Measurements from ENCODE around the gene ZNF230.

Gene ZNF230

DNA sequence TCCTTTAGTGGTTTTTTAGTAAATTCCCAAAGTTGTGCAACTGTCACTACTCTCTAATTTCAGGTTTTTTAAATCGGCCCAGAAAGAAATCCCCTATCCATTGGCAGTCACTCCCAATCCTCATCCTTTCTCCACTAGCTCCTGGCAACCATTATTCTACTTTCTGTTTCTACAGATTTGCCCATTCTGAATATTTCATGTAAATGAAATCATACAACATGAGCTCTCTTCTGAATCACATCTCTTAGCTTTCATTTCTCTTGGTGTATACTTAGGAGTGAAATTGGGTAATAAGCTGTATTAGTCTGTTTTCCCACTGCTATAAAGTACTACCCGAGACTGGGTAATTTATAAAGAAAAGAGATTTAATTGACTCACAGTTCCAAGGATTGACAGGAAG, 39.4 kb downstream of the ZNF230 start:
- no peak for DNase-seq (ENCODE audit: low read depth)

DNA sequence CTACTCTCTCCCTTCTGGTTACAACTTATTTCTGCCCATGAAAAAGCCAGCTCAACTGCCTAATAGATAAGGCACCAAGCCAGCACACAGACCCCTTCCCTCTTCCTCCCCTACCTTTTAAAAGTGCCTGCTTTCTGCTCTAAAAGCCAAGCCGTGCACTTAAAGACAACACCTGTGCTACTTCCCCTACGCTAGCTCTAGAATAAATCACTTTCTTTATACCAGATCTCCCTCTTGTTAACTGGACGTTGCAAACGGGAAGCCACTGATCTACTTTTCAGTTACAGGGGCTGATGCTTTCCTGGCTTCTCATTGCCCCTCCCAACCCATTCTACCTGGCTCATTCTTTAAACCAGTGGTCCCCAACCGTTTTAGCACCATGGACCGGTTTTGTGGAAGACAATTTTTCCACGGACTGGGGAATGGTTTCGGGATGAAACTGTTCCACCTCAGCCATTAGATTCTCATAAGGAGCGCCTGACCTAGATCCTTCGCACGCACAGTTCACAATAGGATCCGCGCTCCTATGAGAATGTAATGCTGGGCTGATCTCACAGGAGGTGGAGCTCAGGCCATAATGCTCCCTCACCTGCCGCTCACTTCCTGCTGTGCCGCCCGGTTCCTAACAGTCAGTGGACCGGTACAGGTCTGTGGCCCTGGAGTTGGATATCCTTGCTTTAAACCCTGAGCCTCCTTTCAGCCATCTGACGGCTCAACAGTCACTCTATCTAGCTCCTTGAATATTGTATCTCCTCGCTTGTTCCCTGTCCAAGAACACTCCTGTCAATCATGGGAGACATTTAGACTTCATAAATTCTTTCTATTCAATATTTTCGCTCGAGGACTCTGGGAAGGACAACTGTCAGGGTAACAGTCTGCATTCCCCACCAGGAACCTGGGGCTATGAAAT, 48.2 kb downstream of the ZNF230 start:
- DNase-seq (ENCODE audit: low read depth), result no peak

DNA sequence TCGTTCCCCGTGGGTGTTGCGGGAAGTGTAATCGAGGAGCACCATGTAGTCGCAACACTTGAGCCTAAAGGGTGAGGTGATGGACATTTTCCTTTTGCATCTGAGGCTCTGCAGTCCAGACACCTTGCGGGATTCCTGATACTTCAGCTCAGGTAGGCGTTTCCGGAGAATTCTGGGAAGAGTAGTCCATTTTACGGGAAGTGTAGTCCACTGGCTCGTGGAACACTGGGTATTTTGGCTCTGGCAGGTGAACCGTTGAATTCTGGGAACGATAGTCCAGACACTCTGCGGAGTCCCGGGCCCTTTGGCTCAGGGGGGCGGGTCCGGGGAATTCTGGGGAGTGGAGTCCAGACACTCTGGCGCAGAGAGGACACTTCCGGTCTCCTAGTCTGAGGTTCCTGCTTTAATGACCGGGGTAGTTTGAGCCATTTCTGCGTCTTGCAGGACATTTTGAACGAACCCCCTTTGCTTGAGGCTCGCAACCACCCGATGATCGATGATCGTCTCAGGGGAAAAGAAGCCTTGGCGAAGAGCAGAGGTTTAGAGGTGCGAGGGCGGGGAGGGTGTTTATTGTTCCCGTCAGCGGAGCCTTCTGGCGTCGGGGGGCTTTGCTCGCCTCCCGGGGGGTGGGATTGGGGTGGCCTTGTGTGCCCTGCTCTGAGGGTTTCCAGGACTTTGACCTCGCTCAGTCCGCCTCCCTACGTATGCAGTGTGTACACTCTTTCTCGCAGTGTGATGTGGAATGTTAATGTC, 49.1 kb downstream of the ZNF230 start, which contains the start of gene ZNF223:
Gene ZNF223 (plus strand): TSS at position 387 of the 753 bp plus-strand sequence. CDS start 3,141 bp downstream, outside the sequence.
- peak; percentile 87 for DNase-seq (ENCODE audit: low read depth)

DNA sequence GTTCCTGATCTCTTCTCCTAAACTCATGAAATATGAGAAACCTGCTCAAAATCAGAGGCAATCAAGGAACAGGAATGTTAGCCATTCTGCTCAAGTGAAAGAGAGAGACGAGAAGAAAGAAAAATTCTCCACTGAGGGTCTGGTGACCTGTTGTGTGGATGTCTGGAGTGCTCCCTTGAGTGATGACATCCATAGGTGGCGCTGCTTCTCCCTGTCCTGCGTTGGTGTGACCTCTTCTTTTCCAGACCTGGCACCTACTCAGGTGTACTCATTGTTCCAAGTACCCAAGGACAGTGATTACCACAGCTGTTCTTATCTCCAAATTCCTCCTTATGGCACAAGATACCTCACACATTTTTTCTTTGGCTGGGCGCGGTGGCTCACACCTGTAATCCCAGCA, 53.1 kb downstream of the ZNF230 start:
- no peak for DNase-seq (ENCODE audit: low read depth)

DNA sequence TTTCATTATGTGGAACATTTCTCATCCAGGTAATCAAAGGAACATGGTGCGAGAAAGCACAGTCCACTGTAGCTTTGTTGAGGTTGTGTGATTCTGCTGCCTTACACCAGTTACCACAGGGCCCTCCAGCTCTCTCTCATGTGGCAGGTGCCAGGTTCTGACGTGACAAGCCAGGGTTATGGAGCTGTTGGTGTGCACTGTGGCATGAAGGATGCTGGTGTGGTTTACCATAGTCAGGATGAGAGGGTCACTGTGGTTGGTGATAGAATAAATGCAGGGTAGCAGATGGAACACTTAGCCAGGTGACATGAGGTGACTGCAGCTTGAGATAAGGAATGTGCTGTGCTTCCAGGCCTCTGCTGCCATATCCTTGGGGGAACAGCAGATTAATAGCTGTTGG, 56.5 kb downstream of the ZNF230 start:
- DNase-seq (ENCODE audit: low read depth), result no peak

DNA sequence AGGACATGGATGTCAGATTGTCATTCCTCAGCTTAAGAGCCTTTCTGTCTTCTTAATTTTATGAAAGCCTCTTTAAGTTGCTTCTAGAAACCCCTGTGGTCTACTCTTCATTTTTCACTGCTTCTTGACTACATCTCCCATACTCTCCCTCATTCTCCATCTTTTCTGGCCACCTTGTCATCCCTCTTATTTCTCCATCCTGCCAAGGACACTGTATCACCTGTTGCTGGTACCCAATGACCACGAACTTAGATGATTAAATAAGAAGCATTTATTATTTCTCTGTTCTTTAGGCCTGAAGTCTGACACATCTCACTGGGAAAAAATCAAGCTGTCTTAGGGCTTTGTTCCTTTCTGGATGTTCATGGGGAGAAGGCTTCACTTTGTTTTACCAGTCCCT, 58.3 kb downstream of the ZNF230 start:
- no peak for DNase-seq (ENCODE audit: low read depth)
